H1 (cell line): Measurements from ENCODE around the gene CD3D. TPM values are rescaled to one million over a fixed set of nuclear protein-coding genes. Genes with fewer than 3 reads are reported as not detected.

ENCODE experiments used
- CTCF ChIA-PET: fragments of 300-600 bp; sonication (Branson Sonifier 250); formaldehyde crosslinking; loops from one replicate; lab custom pipeline; 2021; ENCODE audit not compliant: partially characterized antibody; lab: Charles Lee
- POLR2A ChIA-PET: fragments of 300-600 bp; sonication (Branson Sonifier 250); formaldehyde crosslinking; loops from one replicate; lab custom pipeline; 2021; ENCODE audit warnings: inconsistent platforms; ENCODE audit not compliant: partially characterized antibody; lab: Charles Lee
- DNase-seq, 2 experiments: peaks; one replicate each; pipeline versions ENCODE4 v3.0.0 to v3.0.0-alpha.2; 2010 to 2022; ENCODE audit warnings: low spot score in 2 of 2, low read depth in 1 of 2, mixed read lengths in 1 of 2
- FAIRE-seq: peaks from 2 replicates; lab custom pipeline; 2011; peaks lifted over from hg19 to GRCh38; lab: Jason Lieb, UNC
- H2AFZ ChIP-seq: 2 replicates; pipeline ENCODE4 v1.8.1; 2012; ENCODE audit warnings: low read length, inconsistent platforms
- H2AK5ac ChIP-seq: 2 replicates; pipeline ENCODE4 v1.6.1; 2013; ENCODE audit warnings: low read depth, low read length
- H2BK120ac ChIP-seq: replicated peaks from 2 replicates; pipeline ENCODE3; 2013; ENCODE audit warnings: low read depth, low read length, inconsistent platforms
- H2BK12ac ChIP-seq: 2 replicates; pipeline ENCODE4 v1.6.1; 2013; ENCODE audit warnings: low read depth, low read length
- H2BK15ac ChIP-seq: 2 replicates; pipeline ENCODE4 v1.6.1; 2013; ENCODE audit warnings: low read length
- H2BK20ac ChIP-seq: 2 replicates; pipeline ENCODE4 v1.6.1; 2013; ENCODE audit warnings: low read length
- H2BK5ac ChIP-seq: 2 replicates; pipeline ENCODE4 v1.6.1; 2013; ENCODE audit warnings: low read depth, low read length
- H3K14ac ChIP-seq: 2 replicates; pipeline ENCODE4 v1.6.1; 2013; ENCODE audit warnings: inconsistent platforms; ENCODE audit not compliant: insufficient read length
- H3K18ac ChIP-seq: 2 replicates; pipeline ENCODE4 v1.6.1; 2013; ENCODE audit warnings: low read length; ENCODE audit errors: extremely low read depth
- H3K23ac ChIP-seq: 2 replicates; pipeline ENCODE4 v1.6.1; 2013; ENCODE audit warnings: inconsistent platforms; ENCODE audit not compliant: insufficient read length
- H3K23me2 ChIP-seq: 2 replicates; pipeline ENCODE4 v1.6.1; 2013; ENCODE audit warnings: low read depth, low read length
- H3K27ac ChIP-seq: 2 replicates; pipeline ENCODE4 v1.6.1; 2011; ENCODE audit warnings: low read depth, low read length, inconsistent platforms
- H3K27me3 ChIP-seq, 4 experiments: replicated peaks in 1 of 4; 1 replicate in 1 of 4; 2 replicates in 3 of 4; pipeline versions ENCODE4 v1.6.1 to v1.8.1; 2011 to 2013; ENCODE audit warnings: low read length in 3 of 4, mild to moderate bottlenecking in 3 of 4, inconsistent platforms in 2 of 4, mixed read lengths in 2 of 4, moderate library complexity in 1 of 4; ENCODE audit not compliant: control insufficient read depth in 3 of 4, insufficient read depth in 3 of 4; ENCODE audit errors: extremely low read depth in 1 of 4
- H3K36me3 ChIP-seq, 4 experiments: 2 replicates each; pipeline versions ENCODE4 v1.6.1 to v1.8.1; 2011 to 2013; ENCODE audit warnings: mild to moderate bottlenecking in 4 of 4, low read length in 3 of 4, moderate library complexity in 2 of 4, control low read depth in 1 of 4, inconsistent platforms in 1 of 4; ENCODE audit not compliant: insufficient read depth in 4 of 4, control insufficient read depth in 2 of 4
- H3K4ac ChIP-seq: replicated peaks from 2 replicates; pipeline ENCODE3; 2013; ENCODE audit warnings: low read length, low read depth, mixed read lengths, inconsistent platforms; ENCODE audit not compliant: insufficient read length
- H3K4me1 ChIP-seq, 4 experiments: replicated peaks in 1 of 4; 1 replicate in 1 of 4; 2 replicates in 3 of 4; pipeline versions ENCODE4 v1.6.1 to v1.8.1; 2011 to 2013; ENCODE audit warnings: low read length in 3 of 4, inconsistent platforms in 2 of 4, mixed read lengths in 1 of 4; ENCODE audit not compliant: insufficient read depth in 4 of 4, control insufficient read depth in 3 of 4
- H3K4me2 ChIP-seq, 2 experiments: 2 replicates each; pipeline versions ENCODE4 v1.6.1 to v1.8.1; 2011 to 2013; ENCODE audit warnings: low read depth in 2 of 2, low read length in 2 of 2, control low read depth in 1 of 2, inconsistent platforms in 1 of 2, mild to moderate bottlenecking in 1 of 2; ENCODE audit not compliant: insufficient read depth in 1 of 2
- H3K4me3 ChIP-seq, 4 experiments: fragments of 200-600, 300-600 bp in 1 of 4; sonication (generic), shearing (Covaris generic), sonication (Bioruptor Twin) in 1 of 4; 2 replicates each; pipeline versions ENCODE4 v1.5.1 to v1.8.1; 2011 to 2016; ENCODE audit warnings: low read length in 4 of 4, low read depth in 3 of 4, control low read depth in 2 of 4, inconsistent platforms in 2 of 4, mild to moderate bottlenecking in 2 of 4, mixed read lengths in 1 of 4, moderate library complexity in 1 of 4; ENCODE audit not compliant: insufficient read depth in 2 of 4; ENCODE audit errors: extremely low read depth in 1 of 4
- H3K56ac ChIP-seq: replicated peaks from 2 replicates; pipeline ENCODE3; 2013; ENCODE audit warnings: low read depth, mild to moderate bottlenecking, mixed read lengths, low read length, inconsistent platforms; ENCODE audit not compliant: insufficient read length
- H3K79me1 ChIP-seq: 2 replicates; pipeline ENCODE4 v1.6.1; 2013; ENCODE audit warnings: low read depth, low read length, control low read depth
- H3K79me2 ChIP-seq, 2 experiments: 2 replicates each; pipeline versions ENCODE4 v1.6.1 to v1.8.1; 2012 to 2013; ENCODE audit warnings: low read length in 2 of 2, mild to moderate bottlenecking in 2 of 2, inconsistent platforms in 1 of 2; ENCODE audit not compliant: insufficient read depth in 2 of 2, control insufficient read depth in 1 of 2
- H3K9ac ChIP-seq, 4 experiments: replicated peaks in 1 of 4; 1 replicate in 1 of 4; 2 replicates in 3 of 4; pipeline versions ENCODE4 v1.6.1 to v1.8.1; 2011 to 2013; ENCODE audit warnings: low read depth in 3 of 4, low read length in 3 of 4, control low read depth in 2 of 4, mild to moderate bottlenecking in 2 of 4, moderate library complexity in 2 of 4, inconsistent platforms in 1 of 4; ENCODE audit errors: extremely low read depth in 1 of 4
- H3K9me3 ChIP-seq, 2 experiments: 2 replicates each; pipeline versions ENCODE4 v1.6.1 to v1.8.1; 2012 to 2013; ENCODE audit warnings: mild to moderate bottlenecking in 2 of 2, moderate library complexity in 2 of 2, control low read depth in 1 of 2, inconsistent platforms in 1 of 2, low read depth in 1 of 2, low read length in 1 of 2, mixed read lengths in 1 of 2; ENCODE audit not compliant: insufficient read depth in 2 of 2
- H4K20me1 ChIP-seq, 2 experiments: replicated peaks in 1 of 2; 2 replicates each; pipeline versions ENCODE3 to v1.8.1; 2011 to 2013; ENCODE audit warnings: inconsistent platforms in 2 of 2, low read length in 2 of 2, mild to moderate bottlenecking in 1 of 2; ENCODE audit not compliant: insufficient read depth in 2 of 2, control insufficient read depth in 1 of 2
- H4K5ac ChIP-seq: 2 replicates; pipeline ENCODE4 v1.6.1; 2013; ENCODE audit warnings: low read length, low read depth, mixed read lengths, inconsistent platforms; ENCODE audit not compliant: insufficient read length
- H4K8ac ChIP-seq: 2 replicates; pipeline ENCODE4 v1.8.0; 2013; ENCODE audit warnings: mild to moderate bottlenecking, moderate library complexity, low read length, inconsistent platforms; ENCODE audit not compliant: insufficient read depth; ENCODE audit errors: extremely low read depth
- H4K91ac ChIP-seq: replicated peaks from 2 replicates; pipeline ENCODE3; 2013; ENCODE audit warnings: low read length, mixed read lengths, inconsistent platforms; ENCODE audit not compliant: insufficient read length
- CREB1 ChIP-seq: IDR thresholded peaks from 2 replicates; pipeline ENCODE4 v1.6.1; 2012; ENCODE audit warnings: inconsistent platforms
- SUZ12 ChIP-seq: fragments of 200-600 bp; sonication (generic); IDR thresholded peaks from 2 replicates; pipeline ENCODE4 v1.6.1; 2012; ENCODE audit warnings: mild to moderate bottlenecking, inconsistent platforms, low read length, moderate library complexity, mixed read lengths
- TBP ChIP-seq: IDR thresholded peaks from 2 replicates; pipeline ENCODE4 v1.6.1; 2011; ENCODE audit warnings: low read depth, low read length, improper control_type of control experiment
- WGBS, 2 experiments: shearing (Covaris generic) in 1 of 2; methylation state at CpG; one replicate each; pipeline versions ENCODE4 v1.1.6 to v1.1.7; 2013 to 2015; ENCODE audit warnings: low lambda C conversion rate in 2 of 2, mixed read lengths in 2 of 2, inconsistent platforms in 1 of 2, low coverage in 1 of 2, missing lambda C conversion rate in 1 of 2; ENCODE audit not compliant: insufficient replicate concordance in 2 of 2, insufficient coverage in 1 of 2, insufficient read length in 1 of 2; ENCODE audit errors: extremely low coverage in 1 of 2, missing lambda C conversion rate in 1 of 2; 5-methylcytosine and 5-hydroxymethylcytosine counted together
- polyA plus RNA-seq, 7 experiments: library from polyadenylated mRNA; depleted of rRNA in 3 of 7; stranded (reverse) in 5 of 7; unstranded in 2 of 7; fragments of >200 nt in 5 of 7; fragments of 200-250 nt in 2 of 7; gene quantifications; 1 replicate in 5 of 7; 2 replicates in 1 of 7; 4 replicates in 1 of 7; pipeline versions ENCODE4 v1.2.1 to v1.2.3, GENCODE V29; 2011 to 2013; ENCODE audit warnings: missing spikeins in 2 of 7, mixed read lengths in 2 of 7
- total RNA-seq: library from RNA; stranded (reverse); fragmentation: NEBNext Ultra II Directional; extraction: Animal tissue kit (Norgen Biotek cat#: 25700); gene quantifications from 2 replicates; pipeline ENCODE4 v1.2.1, GENCODE V29; 2021

The CD3D gene
- total and polyA plus RNA-seq, 2 of the 8 experiments (the other 6 are each of a cell fraction or from before 2014, with no cell fraction given): not detected

DNA sequence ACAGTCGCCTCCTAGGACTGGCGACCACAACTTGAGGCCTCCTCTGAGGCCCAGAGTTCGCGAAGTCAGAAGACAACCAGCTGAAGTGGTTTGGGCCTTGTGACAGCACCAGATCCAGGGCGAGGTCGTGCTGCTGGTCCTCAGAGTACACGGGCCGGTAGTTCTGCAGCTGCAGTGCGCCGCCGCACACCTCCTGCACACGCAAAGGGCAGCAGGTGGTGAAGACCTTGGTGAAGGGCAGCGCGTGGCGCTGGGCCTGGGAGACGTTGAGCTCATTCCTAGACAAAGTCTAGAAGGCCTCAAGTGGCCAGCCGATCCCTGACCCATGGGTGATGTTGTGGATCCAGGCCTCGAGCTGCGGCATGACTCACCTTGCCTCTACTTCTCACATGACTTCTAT, 19.8 kb downstream of the CD3D start:
- POLR2A ChIA-PET: no interaction called here
- Histone ChIP-seq H3K4me3 (no peak overlapping the region), H3K27me3 (no peaks in the 10 kb centered on the region), H3K4me2 (no peak overlapping the region), H3K36me3 (no peaks in the 10 kb centered on the region), H3K4ac (no peak overlapping the region), H4K5ac (no peak overlapping the region), H3K79me1 (no peaks in the 10 kb centered on the region), H4K8ac (no peak overlapping the region), H3K79me2 (no peaks in the 10 kb centered on the region), H2BK5ac (no peak overlapping the region), H4K91ac (peak overlapping the region; percentile 30), H3K56ac (no peak overlapping the region), H3K18ac (no peak overlapping the region), H2BK20ac (no peak overlapping the region), H4K20me1 (no peaks in the 10 kb centered on the region), H3K23ac (no peak overlapping the region), H2AFZ (no peak overlapping the region), H3K23me2 (no peaks in the 10 kb centered on the region), H2BK15ac (no peak overlapping the region), H3K14ac (no peak overlapping the region), H3K9ac (no peak overlapping the region), H3K27ac (no peak overlapping the region), H3K9me3 (no peaks in the 10 kb centered on the region), H2BK120ac (no peak overlapping the region), H3K4me1 (no peaks in the 10 kb centered on the region), H2AK5ac (no peak overlapping the region), H2BK12ac (no peak overlapping the region)
- DNase-seq: no peak
- CTCF ChIA-PET: interaction anchor here (0.8 kb wide), 1 partner anchor 17 kb away, joined by 3 read pairs; no protein-coding TSS in a partner anchor
- FAIRE-seq: no peak
- 94% methylated on average over 19 of the region's 19 CpGs; no CpG with 5 or more reads in 1 of the 2 experiments for WGBS, 2 experiments
- TF ChIP-seq SUZ12 (no peak), TBP (no peak), CREB1 (no peak)
